CD4-positive, alpha-beta T cell treated with Interleukin-10 for 1 hour (primary cell): ENCODE measurements around the gene KLK13.

Experiments
- DNase-seq: peaks from one replicate; pipeline ENCODE4 v3.0.0-alpha.2; 2020

Gene KLK13

DNA sequence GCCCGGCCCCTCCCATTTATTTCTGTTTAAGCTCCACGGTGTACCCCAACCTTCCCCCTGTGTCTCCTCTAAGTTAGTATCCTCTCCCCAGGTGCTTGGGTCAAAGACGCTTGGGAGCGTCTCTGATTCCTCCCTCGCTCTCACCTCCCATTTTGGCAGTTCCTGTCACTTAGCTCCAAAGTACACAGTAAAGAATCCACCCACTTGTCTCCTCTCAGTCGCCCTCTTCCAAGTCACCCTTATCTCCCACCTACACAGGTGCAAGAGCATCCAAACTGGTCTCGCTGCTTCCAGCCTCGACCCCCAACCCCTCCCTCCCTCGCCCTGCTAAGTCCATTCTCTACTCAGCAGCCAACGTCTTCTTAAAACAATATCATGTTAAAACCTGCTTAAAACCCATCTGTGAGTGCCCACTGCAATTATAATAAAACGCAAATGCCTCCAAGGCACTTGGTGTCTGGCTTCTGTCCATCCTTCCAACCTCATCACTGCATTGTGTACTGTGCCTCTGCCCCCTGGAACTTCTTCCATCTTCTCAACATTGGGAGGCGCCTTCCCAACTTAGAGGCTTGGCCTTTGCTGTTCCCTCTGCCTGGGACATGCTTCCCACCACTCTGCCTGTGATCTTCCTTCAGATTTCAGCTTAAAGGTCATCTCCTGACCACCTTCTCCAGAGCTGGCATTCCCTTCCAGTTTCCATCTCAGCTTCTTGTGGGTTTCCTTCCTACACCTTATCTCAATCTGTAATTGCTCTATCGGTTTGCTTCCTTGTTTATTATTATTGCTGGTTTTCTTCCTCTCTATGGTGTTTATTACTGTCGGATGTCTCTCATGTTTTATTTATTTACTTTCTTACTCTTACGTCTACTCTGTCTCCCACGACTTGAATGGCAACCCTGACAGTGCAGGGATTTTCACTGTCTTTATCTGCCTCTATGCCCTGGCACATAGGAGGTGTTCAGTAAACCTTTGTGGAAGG is 27.3 kb upstream of the KLK13 start:
- no peak for DNase-seq

DNA sequence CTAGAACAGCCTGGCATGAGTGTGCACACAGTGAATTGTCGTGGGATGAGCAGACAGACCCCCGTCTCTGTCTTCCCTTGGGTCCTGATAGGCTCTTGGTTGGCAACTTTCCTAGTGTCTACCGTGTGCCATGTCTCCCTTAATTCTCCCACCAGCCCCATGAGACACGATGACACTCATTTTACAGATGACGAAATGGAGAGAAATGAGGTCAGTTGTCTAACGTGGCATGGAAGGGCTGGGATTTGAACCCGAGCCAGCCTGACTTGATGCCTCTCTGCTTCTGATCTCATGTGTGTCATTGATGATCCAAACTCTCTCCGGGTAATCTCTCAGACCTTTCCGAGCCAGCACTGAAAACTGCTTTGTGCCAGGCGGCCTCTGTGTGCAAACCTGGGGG is 26.2 kb upstream of the KLK13 start:
- DNase-seq = no peak

- DNase-seq = no peak
Measured at GRCh38 chr19:51090471-51090870, 25.6 kb upstream of the KLK13 start.

DNA sequence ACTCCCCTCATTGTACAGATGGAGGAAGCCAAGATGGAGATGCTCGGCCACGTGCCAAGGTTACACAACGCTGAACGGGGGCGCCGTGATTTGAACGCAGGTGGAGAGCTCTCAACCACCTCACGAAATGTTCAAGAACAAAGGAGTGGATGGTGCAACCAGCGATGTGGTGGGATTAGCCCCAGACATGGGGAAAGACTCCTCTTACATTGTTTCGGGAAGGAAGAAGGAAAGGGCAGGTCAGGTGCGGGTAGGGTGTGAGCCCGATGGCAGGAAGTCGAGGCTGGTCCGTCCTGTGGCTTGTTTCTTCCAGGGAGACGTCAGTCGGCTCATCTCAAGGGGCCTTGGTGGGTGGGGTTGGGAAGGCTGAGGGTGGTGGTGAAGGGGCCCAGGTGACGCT is 24.9 kb upstream of the KLK13 start:
- DNase-seq = no peak

GRCh38 chr19:51086153-51086850 is 21.4 kb upstream of the KLK13 start:
- no peak for DNase-seq

GRCh38 chr19:51084505-51084904 is 19.6 kb upstream of the KLK13 start:
- no peak for DNase-seq

GRCh38 chr19:51083783-51084182 is 18.9 kb upstream of the KLK13 start:
- no peak for DNase-seq

DNA sequence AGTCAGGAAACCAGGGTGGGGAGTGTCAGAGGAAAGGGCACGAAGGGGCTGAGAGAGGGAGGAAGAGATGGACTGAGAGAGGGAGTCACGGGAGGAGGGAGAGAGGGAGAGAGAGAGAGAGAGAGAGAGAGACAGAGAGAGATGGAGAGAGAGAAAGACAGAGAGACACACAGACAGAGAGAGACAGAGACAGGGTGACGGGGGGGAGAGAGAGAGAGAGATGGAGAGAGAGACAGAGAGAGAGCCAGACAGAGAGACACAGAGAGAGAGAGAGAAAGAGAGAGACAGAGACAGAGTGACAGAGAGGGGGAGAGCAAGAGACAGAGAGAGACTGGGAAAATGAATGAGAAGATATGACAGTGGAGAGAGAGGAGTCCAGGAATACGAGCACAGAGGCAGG is 18.3 kb upstream of the KLK13 start:
- no peak for DNase-seq

- no peak for DNase-seq
Measured at GRCh38 chr19:51082611-51083010, 17.7 kb upstream of the KLK13 start, which contains the start of gene KLK14. Gene KLK14, minus strand, starts transcription at chr19:51082887. Its CDS starts 273 bp downstream, at chr19:51082614.

- no peak for DNase-seq
Measured at GRCh38 chr19:51081476-51081875, 16.6 kb upstream of the KLK13 start.

DNA sequence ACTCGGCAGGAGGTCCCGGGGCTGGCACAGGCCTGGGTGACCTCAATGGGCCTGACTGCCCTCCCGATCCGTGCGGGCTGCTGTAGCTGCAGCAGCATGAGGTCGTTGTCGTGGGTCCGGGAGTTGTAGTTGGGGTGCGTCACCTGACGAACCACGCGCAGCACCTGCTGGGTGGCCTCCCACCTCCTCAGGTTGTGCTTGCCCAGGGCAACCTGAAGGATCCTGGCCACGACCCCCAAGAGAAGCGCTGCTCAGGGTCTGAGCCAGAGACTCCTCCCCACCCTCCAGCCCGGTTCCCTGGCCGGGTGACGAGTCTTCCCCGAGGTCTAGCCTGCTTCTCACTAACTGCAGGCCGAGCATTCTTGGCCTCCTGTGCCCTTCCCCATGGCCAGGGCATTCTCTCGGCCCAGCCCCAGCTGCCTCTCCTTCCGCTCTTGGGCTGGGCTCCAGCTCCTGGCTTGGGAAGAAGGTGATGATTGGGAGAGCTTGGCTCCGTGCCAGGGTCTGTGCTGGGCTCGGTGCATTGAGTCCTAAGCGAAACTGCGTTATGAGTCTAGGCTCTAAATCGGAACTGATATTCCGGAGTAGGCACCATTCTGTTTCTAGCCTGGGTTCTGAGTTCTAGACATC is 14.7 kb upstream of the KLK13 start:
- DNase-seq = no peak

- no peak for DNase-seq
Measured at GRCh38 chr19:51078731-51079130, 13.8 kb upstream of the KLK13 start.

DNA sequence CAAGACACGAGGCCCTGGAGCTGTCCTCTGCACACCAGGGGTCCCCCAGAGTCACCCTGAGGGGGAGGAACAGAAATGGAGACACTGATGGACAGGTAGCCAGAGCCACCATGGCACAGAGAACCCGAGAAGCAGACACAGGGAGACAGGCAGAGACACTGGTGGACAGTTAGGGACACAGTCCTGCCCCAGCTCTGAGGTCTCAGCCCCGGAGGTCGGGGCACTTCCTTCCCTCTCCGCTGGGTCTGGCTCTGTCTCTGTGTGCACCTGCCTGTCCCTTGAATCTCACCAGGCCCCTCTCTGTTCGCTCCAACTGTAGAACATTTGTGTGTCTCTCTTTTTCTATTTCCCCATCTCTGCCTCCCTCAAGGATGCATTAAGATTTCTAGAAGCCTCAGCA is 13.2 kb upstream of the KLK13 start:
- DNase-seq = no peak

- DNase-seq = no peak
Measured at GRCh38 chr19:51076631-51077213, 11.8 kb upstream of the KLK13 start.

- no peak for DNase-seq
Measured at GRCh38 chr19:51075998-51076397, 11.1 kb upstream of the KLK13 start.

GRCh38 chr19:51071095-51071405 is 6.2 kb upstream of the KLK13 start:
- no peak for DNase-seq

- DNase-seq = no peak
Measured at GRCh38 chr19:51070334-51071094, 5.6 kb upstream of the KLK13 start.

GRCh38 chr19:51066393-51067186 is 1.7 kb upstream of the KLK13 start:
- DNase-seq = no peak

DNA sequence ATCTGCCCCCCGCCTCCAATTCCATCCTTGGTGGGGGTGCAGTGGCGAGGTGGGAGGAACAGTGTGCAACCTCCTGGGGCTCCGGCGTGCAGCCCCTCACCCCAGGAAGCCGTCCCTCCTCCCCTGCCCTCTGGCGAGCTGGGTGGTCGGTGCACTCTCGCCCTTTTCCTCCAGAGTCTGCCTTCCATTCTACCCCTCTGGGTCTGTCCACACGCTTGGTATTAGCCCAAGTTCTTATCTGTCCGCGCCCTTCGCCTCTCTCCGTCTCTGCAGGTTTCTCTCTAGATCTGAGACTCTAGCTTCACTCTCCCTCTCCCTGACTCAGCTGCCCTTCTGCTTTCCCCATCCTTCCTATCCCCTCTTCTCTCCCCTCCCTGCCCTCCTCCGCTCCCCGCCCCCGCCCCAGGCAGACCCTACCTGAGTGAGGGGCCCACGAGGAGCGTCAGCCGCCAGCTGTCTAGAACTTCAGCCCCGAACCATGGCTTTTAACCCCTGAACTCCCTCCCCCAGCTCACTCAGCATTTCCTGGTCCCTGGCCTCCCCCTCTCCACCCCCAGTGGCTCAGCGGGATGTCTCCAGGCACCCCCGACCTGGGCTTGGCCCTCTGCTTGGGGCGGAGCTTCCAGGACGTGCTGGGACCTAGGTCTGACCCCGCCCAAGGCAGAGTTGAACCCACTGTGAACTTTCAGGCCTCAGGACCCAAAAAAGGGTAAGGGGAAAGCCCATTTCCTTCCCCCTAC is 499 bp upstream of the KLK13 start:
- no peak for DNase-seq

DNA sequence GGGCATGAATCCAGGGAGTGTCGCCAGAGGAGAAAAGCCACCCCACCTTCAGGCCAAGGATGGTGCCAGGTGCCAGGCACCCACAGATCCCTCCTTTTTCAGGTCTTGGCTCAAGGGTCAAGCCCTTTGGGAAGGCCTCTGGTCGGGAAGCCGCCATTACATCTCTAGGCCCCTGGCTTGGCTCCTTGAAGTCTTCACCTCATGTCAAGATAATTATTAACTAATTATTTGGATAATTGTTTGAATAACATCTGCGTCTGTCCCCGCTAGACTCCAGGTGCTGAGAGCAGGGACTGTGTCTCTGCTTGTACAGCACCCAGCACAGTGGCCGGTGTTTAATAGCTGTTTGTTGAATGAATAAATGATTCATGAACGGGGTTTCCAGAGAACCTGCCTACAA is 1.2 kb downstream of the KLK13 start:
- no peak for DNase-seq

- no peak for DNase-seq
Measured at GRCh38 chr19:51060973-51061372, 3.9 kb downstream of the KLK13 start.
